H1 (cell line): Measurements from ENCODE around the gene ZBTB7B.

Experiments
- POLR2AphosphoS5 ChIP-seq: IDR thresholded peaks from 2 replicates; pipeline ENCODE4 v1.6.1; 2011; ENCODE audit warnings: low read depth, low read length
- SIRT6 ChIP-seq: IDR thresholded peaks from one replicate; pipeline ENCODE4 v1.7.1; 2012; ENCODE audit warnings: low read length, inconsistent platforms
- SIX5 ChIP-seq: IDR thresholded peaks from 2 replicates; pipeline ENCODE4 v1.6.1; 2011; ENCODE audit warnings: mild to moderate bottlenecking, low read depth, low read length
- SUZ12 ChIP-seq: fragments of 200-600 bp; sonication (generic); IDR thresholded peaks from 2 replicates; pipeline ENCODE4 v1.6.1; 2012; ENCODE audit warnings: mild to moderate bottlenecking, inconsistent platforms, low read length, moderate library complexity, mixed read lengths
- TAF1 ChIP-seq: IDR thresholded peaks from 2 replicates; pipeline ENCODE4 v1.6.1; 2011; ENCODE audit warnings: mild to moderate bottlenecking, low read depth, low read length
- TF ChIP-seq, protein P1 (sequence below), 3 experiments: IDR thresholded peaks; 1 replicate in 2 of 3; 2 replicates in 1 of 3; pipeline versions ENCODE4 v1.5.1 to v1.6.1; 2011; ENCODE audit warnings: low read length in 3 of 3, mild to moderate bottlenecking in 3 of 3, inconsistent platforms in 2 of 3, low read depth in 1 of 3, moderate library complexity in 1 of 3; ENCODE audit not compliant: insufficient read depth in 1 of 3; ENCODE audit errors: control extremely low read depth in 1 of 3

DNA sequence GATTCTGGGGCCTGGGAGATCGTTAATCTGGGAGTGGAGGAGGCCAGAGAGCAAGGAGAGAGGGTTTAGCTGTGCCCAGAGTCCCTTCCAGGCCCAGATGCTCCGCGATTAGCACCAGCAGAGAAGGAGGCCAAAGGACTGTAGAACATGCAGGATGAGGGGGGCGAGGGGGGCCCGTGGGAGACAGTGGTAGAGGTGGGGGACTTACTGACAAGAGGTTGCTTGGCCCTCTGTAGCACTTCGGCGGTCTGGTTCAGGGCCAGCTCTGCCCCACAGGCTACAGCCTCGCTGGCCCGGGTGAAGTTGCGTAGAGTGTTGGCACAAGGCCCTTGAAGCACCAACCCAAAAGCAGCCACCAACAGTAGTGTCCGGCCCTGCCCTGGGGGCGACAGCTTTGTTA is 30.3 kb downstream of the ZBTB7B start:
- TF ChIP-seq SUZ12 (no peak), SIRT6 (no peak), TAF1 (no peak), SIX5 (no peak), POLR2AphosphoS5 (no peak)
- TF ChIP-seq, protein P1, sequence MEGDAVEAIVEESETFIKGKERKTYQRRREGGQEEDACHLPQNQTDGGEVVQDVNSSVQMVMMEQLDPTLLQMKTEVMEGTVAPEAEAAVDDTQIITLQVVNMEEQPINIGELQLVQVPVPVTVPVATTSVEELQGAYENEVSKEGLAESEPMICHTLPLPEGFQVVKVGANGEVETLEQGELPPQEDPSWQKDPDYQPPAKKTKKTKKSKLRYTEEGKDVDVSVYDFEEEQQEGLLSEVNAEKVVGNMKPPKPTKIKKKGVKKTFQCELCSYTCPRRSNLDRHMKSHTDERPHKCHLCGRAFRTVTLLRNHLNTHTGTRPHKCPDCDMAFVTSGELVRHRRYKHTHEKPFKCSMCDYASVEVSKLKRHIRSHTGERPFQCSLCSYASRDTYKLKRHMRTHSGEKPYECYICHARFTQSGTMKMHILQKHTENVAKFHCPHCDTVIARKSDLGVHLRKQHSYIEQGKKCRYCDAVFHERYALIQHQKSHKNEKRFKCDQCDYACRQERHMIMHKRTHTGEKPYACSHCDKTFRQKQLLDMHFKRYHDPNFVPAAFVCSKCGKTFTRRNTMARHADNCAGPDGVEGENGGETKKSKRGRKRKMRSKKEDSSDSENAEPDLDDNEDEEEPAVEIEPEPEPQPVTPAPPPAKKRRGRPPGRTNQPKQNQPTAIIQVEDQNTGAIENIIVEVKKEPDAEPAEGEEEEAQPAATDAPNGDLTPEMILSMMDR (IDR thresholded peaks at IDR 0.05; ENCODE audit: control extremely low read depth in 1 of 3, insufficient read depth in 1 of 3, low read depth in 1 of 3, low read length in 3 of 3), result no peak
